GM12864 (cell line): ENCODE measurements around the gene PRDX1.
"Not testable (repeated sequence)": the region's sequence is repeated elsewhere in the genome, so short reads cannot be mapped to it uniquely, and the experiment has no call there.

Experiments used
- DNase-seq: peaks from one replicate; pipeline ENCODE4 v3.0.0-alpha.2; 2011; ENCODE audit warnings: low read depth
- H3K4me3 ChIP-seq: 2 replicates; pipeline ENCODE4 v1.5.1; 2011; ENCODE audit warnings: mild to moderate bottlenecking, low read depth, low read length, control low read depth
- CTCF ChIP-seq: IDR thresholded peaks from 2 replicates; pipeline ENCODE4 v1.5.1; 2011; ENCODE audit warnings: low read depth, mild to moderate bottlenecking, moderate library complexity, low read length, control low read depth, inconsistent platforms; ENCODE audit errors: missing control alignments

The PRDX1 gene

DNA sequence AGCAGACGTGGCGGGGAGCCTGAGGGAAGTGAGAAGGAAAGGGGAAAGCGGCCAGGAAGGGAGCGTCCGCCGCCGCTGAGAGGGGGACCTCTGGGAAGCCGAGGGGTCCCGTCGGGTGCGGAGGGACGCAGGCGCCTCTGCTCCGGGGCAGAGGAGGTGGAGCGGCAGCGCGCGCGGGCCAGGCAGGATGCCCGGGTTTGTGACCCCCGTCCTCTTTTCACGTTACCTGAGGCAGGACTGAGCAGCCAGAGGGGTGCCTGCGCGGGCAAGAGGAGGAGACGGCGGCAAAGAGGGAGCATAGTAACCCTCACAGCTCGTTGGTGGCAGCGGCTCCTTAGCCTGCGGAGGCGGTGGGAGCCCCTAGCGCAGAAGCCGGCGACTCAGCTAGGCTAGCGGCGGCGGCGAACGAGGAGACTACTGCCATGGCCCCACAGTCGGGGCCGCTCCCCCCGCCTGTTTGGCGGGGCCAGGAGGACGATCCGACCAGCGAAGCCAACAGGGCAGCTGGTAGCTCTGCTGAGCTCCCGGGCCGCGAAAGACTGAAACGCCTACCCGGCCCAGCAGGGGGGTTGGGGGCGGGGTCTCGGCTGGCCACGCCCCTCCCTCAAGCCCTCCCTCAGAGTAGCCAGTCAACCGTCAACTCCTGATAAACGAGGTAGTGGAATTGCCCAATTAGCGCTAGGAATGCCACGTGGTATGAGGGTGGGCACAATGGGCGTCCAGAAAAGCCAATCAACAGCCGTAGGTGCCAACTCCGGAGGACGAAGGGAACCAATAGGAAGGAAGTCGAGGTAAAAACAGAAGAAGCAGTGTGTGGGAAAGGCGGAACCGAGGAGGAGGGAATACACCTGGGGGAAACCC lies 30.8 kb downstream of the PRDX1 start, which contains the start of gene TESK2:
Gene TESK2, minus strand, starts transcription at position 538 of the 861 bp plus-strand sequence. CDS start 33,378 bp downstream, outside the sequence.
- peak; percentile 14 for TF ChIP-seq CTCF
- peak within 1 kb of the TSS; percentile 53 for H3K4me3 ChIP-seq
- peak; percentile 100 for DNase-seq

- peak overlapping the region; percentile 53 for H3K4me3 ChIP-seq
- no peak for TF ChIP-seq CTCF
- no peak for DNase-seq
Observed at GRCh38 chr1:45490121-45490625, 31.5 kb downstream of the PRDX1 start.

- peak overlapping the region; percentile 53 for H3K4me3 ChIP-seq
- DNase-seq: not testable (repeated sequence)
Observed at GRCh38 chr1:45489379-45489778, 32.3 kb downstream of the PRDX1 start.

DNA sequence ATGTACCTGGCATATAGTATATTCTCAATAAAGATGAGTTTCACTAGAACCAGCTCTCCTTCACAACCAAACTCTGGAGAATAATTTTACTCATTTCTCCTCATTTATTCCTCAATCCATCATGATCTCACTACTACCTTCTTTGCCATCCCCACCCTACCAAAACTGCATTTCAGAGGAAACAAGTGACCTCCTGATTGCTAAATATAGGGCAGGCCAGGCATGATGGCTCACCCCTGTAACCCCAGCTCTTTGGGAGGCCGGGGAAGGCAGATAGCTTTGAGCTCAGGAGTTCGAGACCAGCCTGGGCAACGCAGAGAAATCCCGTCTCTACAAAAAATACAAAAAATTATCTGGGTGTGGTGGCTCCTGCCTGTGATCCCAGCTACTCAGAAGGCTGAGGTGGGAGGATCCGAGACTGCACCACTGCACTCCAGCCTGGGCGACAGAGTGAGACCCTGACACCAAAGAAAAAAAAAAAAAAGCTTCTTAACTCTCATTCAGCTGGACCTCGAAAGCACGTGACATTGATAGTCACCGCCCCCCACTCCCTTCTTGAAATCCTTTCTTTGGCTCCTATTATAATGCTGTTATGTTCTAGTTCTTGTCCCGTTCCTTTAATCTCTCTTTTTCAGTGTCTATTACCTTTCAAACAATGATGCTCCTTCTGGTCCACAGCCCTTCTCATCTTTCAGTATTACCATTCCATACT lies 32.9 kb downstream of the PRDX1 start:
- H3K4me3 ChIP-seq: no peak overlapping the region; the same call in 1 of the 2 replicates
- TF ChIP-seq CTCF: no peak
- no peak for DNase-seq

- TF ChIP-seq CTCF: no peak
- DNase-seq: no peak
- H3K4me3 ChIP-seq: no peak overlapping the region
Observed at GRCh38 chr1:45485949-45486348, 35.7 kb downstream of the PRDX1 start.

GRCh38 chr1:45479039-45479748 lies 42.5 kb downstream of the PRDX1 start:
- no peak overlapping the region for H3K4me3 ChIP-seq
- DNase-seq: no peak
- TF ChIP-seq CTCF: no peak
